ENCODE data around the gene SPP2.

SPP2 gene

GRCh38 chr2:234050455-234051135 lies at the start of gene SPP2:
SPP2 (plus strand) TSS chr2:234050702; CDS start chr2:234050787, 85 bp downstream.
- Mint-ChIP-seq H3K9me3 (no peaks in the 10 kb centered on the region), H3K27ac (no peak within 1 kb of the TSS), H3K4me3 (no peak within 1 kb of the TSS), H3K27me3 (peaks cover 4% of the 10 kb centered on the region), H3K36me3 (ENCODE audit: low read depth) (no peaks in the 10 kb centered on the region), H3K4me1 (ENCODE audit: low read depth) (no peaks in the 10 kb centered on the region)
- intact Hi-C loops (cut with micrococcal nuclease) = no loop called here

- intact Hi-C loops (cut with micrococcal nuclease) = no loop called here
Observed at GRCh38 chr2:234001380-234002160, 48.9 kb upstream of the SPP2 start.

DNA sequence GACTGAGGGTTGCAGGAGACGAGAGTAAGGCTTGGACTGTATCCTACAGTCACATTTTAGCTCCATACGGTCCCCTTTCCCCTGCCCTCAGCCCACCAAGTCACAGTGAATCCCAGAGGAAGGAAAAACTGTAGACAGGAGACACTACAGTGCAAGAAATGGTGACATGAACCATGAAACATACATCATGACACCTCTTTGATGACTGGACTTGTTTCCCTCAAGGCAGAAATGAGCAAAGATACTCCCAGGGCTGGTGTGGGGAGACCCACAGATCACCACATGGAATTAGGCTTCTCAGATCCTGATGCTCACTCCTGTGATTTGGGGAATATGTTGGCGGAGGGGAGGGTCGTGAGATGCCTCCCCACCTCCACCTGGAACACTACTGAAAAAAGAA lies 48.2 kb upstream of the SPP2 start:
- no peaks in the 10 kb centered on the region for H3K9me3 Mint-ChIP-seq
- H3K4me1 Mint-ChIP-seq (ENCODE audit: low read depth) = no peaks in the 10 kb centered on the region
- intact Hi-C loops (cut with micrococcal nuclease) = no loop called here
- H3K27me3 Mint-ChIP-seq = peaks cover 7% of the 10 kb centered on the region
- no peak overlapping the region for H3K4me3 Mint-ChIP-seq
- no peak overlapping the region for H3K27ac Mint-ChIP-seq
- no peaks in the 10 kb centered on the region for H3K36me3 Mint-ChIP-seq (ENCODE audit: low read depth)

More at GRCh38 chr2:234001380-234002160, 48.9 kb upstream of the SPP2 start:
- Mint-ChIP-seq H3K9me3 (no peaks in the 10 kb centered on the region), H3K36me3 (ENCODE audit: low read depth) (no peaks in the 10 kb centered on the region), H3K4me3 (no peak overlapping the region), H3K27ac (no peak overlapping the region), H3K4me1 (ENCODE audit: low read depth) (no peaks in the 10 kb centered on the region), H3K27me3 (peaks cover 7% of the 10 kb centered on the region)

- H3K4me1 Mint-ChIP-seq (ENCODE audit: low read depth) = no peaks in the 10 kb centered on the region
- no peak overlapping the region for H3K4me3 Mint-ChIP-seq
- H3K27ac Mint-ChIP-seq = no peak overlapping the region
- intact Hi-C loops (cut with micrococcal nuclease) = no loop called here
- no peaks in the 10 kb centered on the region for H3K9me3 Mint-ChIP-seq
- H3K27me3 Mint-ChIP-seq = peaks cover 8% of the 10 kb centered on the region
- no peaks in the 10 kb centered on the region for H3K36me3 Mint-ChIP-seq (ENCODE audit: low read depth)
Observed at GRCh38 chr2:234003972-234004617, 46.4 kb upstream of the SPP2 start.

DNA sequence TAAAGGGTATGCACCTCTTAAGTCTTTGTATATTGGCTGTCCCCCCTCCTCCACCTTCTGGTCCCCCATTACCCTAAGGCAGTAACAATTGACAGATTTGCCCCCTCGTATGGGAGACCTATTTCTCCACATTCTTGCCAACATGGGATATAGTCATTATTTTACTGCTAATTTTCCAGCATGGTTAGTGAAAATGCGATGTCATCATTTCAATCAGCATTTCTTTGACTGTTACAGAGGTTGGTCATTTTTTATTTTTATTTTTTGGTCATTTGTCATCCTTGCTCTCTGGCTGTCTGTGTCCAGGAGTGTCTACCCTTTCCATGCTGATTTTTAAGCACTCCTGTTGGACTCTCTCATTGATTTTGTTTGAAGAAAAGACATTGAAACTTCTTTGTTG lies 45.4 kb upstream of the SPP2 start:
- intact Hi-C loops (cut with micrococcal nuclease) = no loop called here
- Mint-ChIP-seq H3K4me1 (ENCODE audit: low read depth) (no peaks in the 10 kb centered on the region), H3K36me3 (ENCODE audit: low read depth) (no peaks in the 10 kb centered on the region), H3K9me3 (no peaks in the 10 kb centered on the region), H3K27ac (no peak overlapping the region), H3K27me3 (peaks cover 14% of the 10 kb centered on the region), H3K4me3 (no peak overlapping the region)

DNA sequence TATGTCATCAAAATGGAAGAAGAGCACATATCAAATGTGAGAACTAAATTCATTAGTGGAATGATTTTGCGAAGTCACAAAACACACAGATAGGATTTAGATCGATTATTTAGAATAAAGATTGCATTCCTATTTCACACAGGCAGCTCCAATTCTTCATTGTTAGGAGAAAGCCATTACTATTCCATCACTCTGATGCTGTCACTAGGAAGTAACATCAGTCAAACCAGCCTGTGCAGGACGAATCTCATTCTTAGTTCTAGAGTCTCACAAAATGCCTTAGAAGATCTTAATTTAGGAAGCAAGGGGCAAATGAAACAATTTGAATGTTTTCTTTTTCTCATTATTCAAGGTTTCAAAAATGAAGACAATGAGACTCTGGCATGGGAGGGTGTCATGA lies 44.0 kb upstream of the SPP2 start:
- Mint-ChIP-seq H3K27ac (no peak overlapping the region), H3K9me3 (no peaks in the 10 kb centered on the region), H3K36me3 (ENCODE audit: low read depth) (no peaks in the 10 kb centered on the region), H3K27me3 (peaks cover 14% of the 10 kb centered on the region), H3K4me1 (ENCODE audit: low read depth) (no peaks in the 10 kb centered on the region), H3K4me3 (no peak overlapping the region)
- intact Hi-C loops (cut with micrococcal nuclease) = no loop called here

DNA sequence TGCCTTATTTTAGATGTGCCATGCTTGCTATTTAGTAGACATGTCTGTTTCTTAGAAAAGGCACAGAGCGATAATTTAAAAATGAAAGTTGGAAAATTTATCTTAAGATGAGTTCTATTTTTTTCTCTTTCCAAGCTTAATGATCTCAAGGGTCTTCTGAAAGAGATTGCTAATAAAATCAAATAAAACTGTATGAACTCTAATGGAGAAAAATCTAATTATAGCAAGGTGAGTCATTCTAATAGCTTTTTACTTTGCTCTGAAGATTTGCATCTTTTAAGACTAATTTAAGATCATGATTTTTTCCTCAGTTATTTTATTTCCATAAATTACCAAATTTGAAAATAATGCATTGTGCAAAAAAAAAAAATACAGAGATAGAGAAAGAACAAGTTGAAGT lies 36.1 kb upstream of the SPP2 start:
- intact Hi-C loops (cut with micrococcal nuclease) = no loop called here
- Mint-ChIP-seq H3K9me3 (no peaks in the 10 kb centered on the region), H3K27ac (no peak overlapping the region), H3K36me3 (ENCODE audit: low read depth) (no peaks in the 10 kb centered on the region), H3K27me3 (peaks cover 9% of the 10 kb centered on the region), H3K4me3 (no peak overlapping the region), H3K4me1 (ENCODE audit: low read depth) (no peaks in the 10 kb centered on the region)

- intact Hi-C loops (cut with micrococcal nuclease) = no loop called here
- Mint-ChIP-seq H3K27me3 (peaks cover 8% of the 10 kb centered on the region), H3K36me3 (ENCODE audit: low read depth) (no peaks in the 10 kb centered on the region), H3K4me1 (ENCODE audit: low read depth) (no peaks in the 10 kb centered on the region), H3K9me3 (no peaks in the 10 kb centered on the region), H3K4me3 (no peak overlapping the region), H3K27ac (no peak overlapping the region)
Observed at GRCh38 chr2:234015861-234016260, 34.6 kb upstream of the SPP2 start.

GRCh38 chr2:234019896-234020295 lies 30.6 kb upstream of the SPP2 start:
- no peaks in the 10 kb centered on the region for H3K36me3 Mint-ChIP-seq (ENCODE audit: low read depth)
- H3K9me3 Mint-ChIP-seq = peaks cover 13% of the 10 kb centered on the region
- peaks cover 3% of the 10 kb centered on the region for H3K27me3 Mint-ChIP-seq
- H3K4me3 Mint-ChIP-seq = no peak overlapping the region
- intact Hi-C loops (cut with micrococcal nuclease) = no loop called here
- no peaks in the 10 kb centered on the region for H3K4me1 Mint-ChIP-seq (ENCODE audit: low read depth)
- H3K27ac Mint-ChIP-seq = no peak overlapping the region

- Mint-ChIP-seq H3K27ac (no peak overlapping the region), H3K9me3 (peaks cover 13% of the 10 kb centered on the region), H3K36me3 (ENCODE audit: low read depth) (no peaks in the 10 kb centered on the region), H3K4me3 (no peak overlapping the region), H3K27me3 (peaks cover 3% of the 10 kb centered on the region), H3K4me1 (ENCODE audit: low read depth) (no peaks in the 10 kb centered on the region)
- intact Hi-C loops (cut with micrococcal nuclease) = no loop called here
Observed at GRCh38 chr2:234020332-234020731, 30.2 kb upstream of the SPP2 start.

GRCh38 chr2:234022424-234022823 lies 28.1 kb upstream of the SPP2 start:
- no peaks in the 10 kb centered on the region for H3K36me3 Mint-ChIP-seq (ENCODE audit: low read depth)
- peaks cover 16% of the 10 kb centered on the region for H3K27me3 Mint-ChIP-seq
- H3K4me3 Mint-ChIP-seq = no peak overlapping the region
- H3K27ac Mint-ChIP-seq = no peak overlapping the region
- intact Hi-C loops (cut with micrococcal nuclease) = no loop called here
- peaks cover 13% of the 10 kb centered on the region for H3K9me3 Mint-ChIP-seq
- peaks cover 18% of the 10 kb centered on the region for H3K4me1 Mint-ChIP-seq (ENCODE audit: low read depth)

GRCh38 chr2:234024304-234024703 lies 26.2 kb upstream of the SPP2 start:
- peaks cover 19% of the 10 kb centered on the region for H3K27me3 Mint-ChIP-seq
- no peak overlapping the region for H3K4me3 Mint-ChIP-seq
- peaks cover 13% of the 10 kb centered on the region for H3K9me3 Mint-ChIP-seq
- peaks cover 18% of the 10 kb centered on the region for H3K4me1 Mint-ChIP-seq (ENCODE audit: low read depth)
- intact Hi-C loops (cut with micrococcal nuclease) = no loop called here
- H3K27ac Mint-ChIP-seq = no peak overlapping the region
- no peaks in the 10 kb centered on the region for H3K36me3 Mint-ChIP-seq (ENCODE audit: low read depth)

GRCh38 chr2:234025466-234025865 lies 25.0 kb upstream of the SPP2 start:
- peaks cover 17% of the 10 kb centered on the region for H3K27me3 Mint-ChIP-seq
- intact Hi-C loops (cut with micrococcal nuclease) = no loop called here
- H3K36me3 Mint-ChIP-seq (ENCODE audit: low read depth) = no peaks in the 10 kb centered on the region
- H3K9me3 Mint-ChIP-seq = peaks cover 13% of the 10 kb centered on the region
- H3K4me1 Mint-ChIP-seq (ENCODE audit: low read depth) = peaks cover 18% of the 10 kb centered on the region
- H3K4me3 Mint-ChIP-seq = peak overlapping the region; percentile 33
- H3K27ac Mint-ChIP-seq = no peak overlapping the region

DNA sequence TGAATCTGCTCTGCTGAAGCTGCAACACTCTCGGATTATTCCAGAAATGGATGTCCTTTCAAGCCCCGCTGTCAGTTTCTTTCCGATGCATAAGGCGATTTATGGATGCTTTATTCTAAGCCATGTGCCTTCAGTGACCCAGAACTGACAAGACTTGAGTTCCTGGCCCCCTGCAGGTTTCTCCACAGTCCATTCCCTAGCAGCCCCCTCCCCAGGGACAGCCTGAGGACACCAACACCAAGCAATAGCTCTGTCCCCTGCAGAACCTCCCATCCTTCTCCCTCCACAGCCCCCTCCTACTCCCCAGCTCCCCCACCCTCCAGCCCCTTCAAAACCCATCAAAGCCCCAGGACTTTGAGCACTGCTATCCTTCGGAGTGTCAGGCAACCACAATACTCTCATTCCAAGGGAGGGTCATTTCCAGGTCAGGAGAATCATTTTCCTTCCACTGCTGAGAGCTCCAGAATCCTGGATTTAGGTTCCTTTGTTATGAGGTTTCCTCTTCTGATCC lies 24.6 kb upstream of the SPP2 start:
- H3K36me3 Mint-ChIP-seq (ENCODE audit: low read depth) = no peaks in the 10 kb centered on the region
- H3K9me3 Mint-ChIP-seq = peaks cover 13% of the 10 kb centered on the region
- intact Hi-C loops (cut with micrococcal nuclease) = no loop called here
- H3K27me3 Mint-ChIP-seq = peaks cover 17% of the 10 kb centered on the region
- peak overlapping the region; percentile 33 for H3K4me3 Mint-ChIP-seq
- H3K27ac Mint-ChIP-seq = no peak overlapping the region
- H3K4me1 Mint-ChIP-seq (ENCODE audit: low read depth) = peaks cover 18% of the 10 kb centered on the region

Measured in dendritic cell treated with granulocyte-macrophage colony-stimulating factor and Interleukin-4, amounts not matched to agents 40 ng/mL and 50 ng/mL, for 4 days (primary cell).